ENCODE results near the gene FBXO7.

The FBXO7 gene

DNA sequence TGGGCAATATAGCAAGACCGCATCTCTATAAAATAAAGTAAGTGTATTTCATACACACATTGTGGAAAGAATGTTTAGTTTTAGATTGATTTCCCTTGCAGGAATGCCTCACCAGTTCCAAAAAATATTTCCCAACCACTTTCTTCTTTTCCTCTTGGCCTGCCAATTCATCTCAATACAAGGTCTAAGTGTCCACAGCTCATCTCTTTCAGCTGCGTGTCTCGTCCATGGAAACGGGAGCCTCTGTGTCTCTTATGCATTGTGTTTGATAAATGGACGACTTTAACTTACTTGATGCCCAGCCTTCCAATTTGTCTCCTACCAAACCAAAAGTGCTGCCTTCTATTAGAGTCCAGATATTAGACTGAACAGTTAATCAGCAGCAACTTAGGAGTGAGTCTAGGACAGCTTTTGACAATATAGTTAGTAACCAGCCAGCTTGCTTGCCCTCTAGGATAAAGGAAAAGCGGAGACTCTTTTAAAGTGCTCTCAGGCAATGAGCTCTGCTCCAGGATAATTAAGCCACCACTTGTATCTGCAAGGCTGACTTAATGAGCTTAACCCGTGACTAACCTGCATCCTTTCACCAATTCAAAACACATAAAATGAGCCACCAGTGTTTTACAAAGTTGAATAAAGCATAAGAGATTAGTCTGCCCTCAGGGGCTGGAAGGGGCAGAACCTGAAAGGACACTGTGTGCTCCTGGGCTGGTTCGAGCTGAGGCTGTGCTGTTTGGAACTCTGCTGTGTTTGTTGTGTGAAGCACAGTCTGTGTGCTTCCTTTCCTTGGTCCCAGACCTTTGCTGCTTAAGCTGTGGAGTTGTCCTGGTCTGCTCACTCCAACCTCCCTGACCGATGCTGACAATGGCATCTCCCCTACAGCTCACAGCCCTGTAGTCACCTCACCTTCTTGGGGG, 27.5 kb downstream of the FBXO7 start:
- H3K4me3 ChIP-seq (ENCODE audit: low read length), result no peak overlapping the region
- peak; percentile 58 for DNase-seq (ENCODE audit: low read depth)
- TF ChIP-seq, protein P1, sequence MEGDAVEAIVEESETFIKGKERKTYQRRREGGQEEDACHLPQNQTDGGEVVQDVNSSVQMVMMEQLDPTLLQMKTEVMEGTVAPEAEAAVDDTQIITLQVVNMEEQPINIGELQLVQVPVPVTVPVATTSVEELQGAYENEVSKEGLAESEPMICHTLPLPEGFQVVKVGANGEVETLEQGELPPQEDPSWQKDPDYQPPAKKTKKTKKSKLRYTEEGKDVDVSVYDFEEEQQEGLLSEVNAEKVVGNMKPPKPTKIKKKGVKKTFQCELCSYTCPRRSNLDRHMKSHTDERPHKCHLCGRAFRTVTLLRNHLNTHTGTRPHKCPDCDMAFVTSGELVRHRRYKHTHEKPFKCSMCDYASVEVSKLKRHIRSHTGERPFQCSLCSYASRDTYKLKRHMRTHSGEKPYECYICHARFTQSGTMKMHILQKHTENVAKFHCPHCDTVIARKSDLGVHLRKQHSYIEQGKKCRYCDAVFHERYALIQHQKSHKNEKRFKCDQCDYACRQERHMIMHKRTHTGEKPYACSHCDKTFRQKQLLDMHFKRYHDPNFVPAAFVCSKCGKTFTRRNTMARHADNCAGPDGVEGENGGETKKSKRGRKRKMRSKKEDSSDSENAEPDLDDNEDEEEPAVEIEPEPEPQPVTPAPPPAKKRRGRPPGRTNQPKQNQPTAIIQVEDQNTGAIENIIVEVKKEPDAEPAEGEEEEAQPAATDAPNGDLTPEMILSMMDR (conservative IDR thresholded peaks at IDR 0.05; ENCODE audit: low read length), result no peak

DNA sequence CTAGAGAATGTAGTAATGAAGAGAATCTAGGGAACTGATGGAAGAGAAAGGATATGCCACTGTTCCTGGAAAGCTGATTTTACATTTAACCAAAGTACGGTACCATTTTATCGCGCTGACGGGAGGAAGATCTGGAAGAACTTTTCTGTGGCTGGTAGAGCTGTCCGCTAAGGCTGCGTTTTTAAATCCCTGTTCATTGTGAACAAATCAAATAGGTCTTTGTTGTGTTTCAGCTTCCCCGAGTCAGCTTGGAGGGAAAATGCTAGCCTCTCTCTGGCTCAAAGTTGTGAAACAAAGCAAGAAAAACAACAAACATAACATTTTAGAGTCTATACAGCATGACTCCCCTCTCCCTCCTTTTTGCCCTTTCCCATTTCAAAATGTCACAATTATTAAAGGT, 34.4 kb downstream of the FBXO7 start:
- TF ChIP-seq, protein P1 (conservative IDR thresholded peaks at IDR 0.05; ENCODE audit: low read length), result no peak
- DNase-seq (ENCODE audit: low read depth), result no peak
- H3K4me3 ChIP-seq (ENCODE audit: low read length), result no peak overlapping the region

DNA sequence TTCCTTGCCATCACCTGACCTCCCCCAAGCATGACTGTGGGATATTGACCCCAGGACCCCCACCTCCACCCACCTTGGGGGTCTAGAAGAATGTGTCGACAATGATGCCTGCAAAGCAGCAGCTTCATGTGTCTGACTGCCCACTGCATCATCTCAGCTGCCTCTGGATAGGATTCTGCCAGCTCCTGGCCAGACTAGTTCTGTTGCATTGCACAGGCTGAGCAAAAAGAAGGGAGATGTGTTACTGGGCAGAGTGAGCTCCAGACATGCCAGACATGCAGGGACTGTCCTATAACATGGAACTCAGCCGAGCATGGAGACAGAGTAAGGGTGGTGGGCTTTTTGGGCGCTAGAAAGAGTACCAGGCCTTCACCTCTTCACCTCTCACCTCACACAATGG, 36.7 kb downstream of the FBXO7 start:
- H3K4me3 ChIP-seq (ENCODE audit: low read length), result no peak overlapping the region
- TF ChIP-seq, protein P1 (conservative IDR thresholded peaks at IDR 0.05; ENCODE audit: low read length), result no peak
- DNase-seq (ENCODE audit: low read depth), result no peak

DNA sequence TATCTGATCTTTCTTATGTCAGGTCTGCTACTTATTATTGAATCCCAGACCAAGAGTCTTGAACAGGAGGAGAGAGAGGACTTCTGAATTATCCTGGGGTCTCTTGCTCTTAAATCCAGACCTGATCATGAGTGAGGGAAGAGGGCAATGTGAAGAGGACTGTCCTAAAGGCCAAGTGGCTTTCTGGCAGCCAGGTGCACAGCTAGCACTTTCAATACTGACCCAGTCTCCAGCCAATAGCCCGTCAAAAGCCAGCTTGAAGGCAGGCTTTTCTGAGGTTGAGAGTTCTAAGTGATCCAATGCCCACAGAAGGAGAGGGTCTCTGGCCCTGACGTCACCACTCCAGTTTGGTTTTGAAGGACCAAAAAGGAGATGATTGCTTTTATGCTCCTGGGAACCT, 37.2 kb downstream of the FBXO7 start:
- DNase-seq (ENCODE audit: low read depth), result no peak
- no peak overlapping the region for H3K4me3 ChIP-seq (ENCODE audit: low read length)

DNA sequence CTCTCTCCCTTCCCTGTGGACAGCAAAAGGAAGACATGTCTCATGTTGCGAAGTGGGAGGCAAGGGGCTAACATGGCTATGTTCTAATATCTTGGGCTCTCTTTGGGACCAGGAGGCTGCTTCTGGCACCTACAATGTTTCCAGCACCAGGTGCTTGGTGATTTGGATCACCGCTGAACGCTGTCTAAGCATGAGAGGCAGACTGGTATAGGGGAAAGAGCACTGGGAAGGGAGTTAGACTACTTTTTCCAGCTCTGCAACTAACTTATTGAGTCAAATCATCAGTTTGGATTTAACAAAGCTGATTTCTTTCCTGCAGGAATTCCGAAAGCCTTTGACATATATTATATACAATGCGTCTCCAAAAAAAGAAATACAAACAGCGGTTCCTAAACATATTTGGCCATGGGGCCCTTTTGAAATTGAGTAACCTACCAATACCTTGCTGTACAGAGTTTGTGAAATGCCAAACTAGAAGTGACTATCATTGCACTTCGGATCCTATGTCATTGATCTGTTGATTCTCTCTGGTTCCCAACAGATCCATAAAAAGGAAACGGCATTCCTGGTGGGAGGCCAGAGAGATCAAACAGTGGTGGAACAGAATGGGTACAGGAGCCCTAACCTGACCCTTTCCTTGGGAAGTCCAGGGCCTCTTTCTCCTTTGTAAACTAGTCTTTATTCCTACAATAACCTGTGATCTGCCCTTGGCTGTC, 37.8 kb downstream of the FBXO7 start:
- TF ChIP-seq, protein P1 (conservative IDR thresholded peaks at IDR 0.05; ENCODE audit: low read length), result no peak
- no peak for DNase-seq (ENCODE audit: low read depth)
- no peak overlapping the region for H3K4me3 ChIP-seq (ENCODE audit: low read length)

More for the DNA sequence above, 37.2 kb downstream of the FBXO7 start:
- TF ChIP-seq, protein P1 (conservative IDR thresholded peaks at IDR 0.05; ENCODE audit: low read length), result no peak

DNA sequence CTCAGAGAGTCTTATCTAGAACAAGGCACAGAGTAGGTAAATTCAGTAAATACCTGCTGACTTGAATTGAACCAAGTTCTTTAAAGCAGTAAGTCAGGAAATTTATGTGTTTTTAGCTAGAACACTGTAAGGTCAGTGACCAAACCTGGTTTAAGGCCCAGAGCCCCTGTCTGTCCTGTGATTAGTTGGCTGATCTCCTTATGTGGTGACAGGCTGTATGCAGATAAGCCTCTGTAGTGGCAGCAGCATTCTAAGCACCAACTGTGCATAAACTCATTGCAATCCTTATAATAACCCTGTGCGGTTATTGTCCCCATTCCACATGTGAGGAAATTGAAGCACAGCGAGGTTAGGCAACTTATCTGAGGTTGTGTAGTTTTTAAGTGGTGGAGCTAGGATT, 40.5 kb downstream of the FBXO7 start:
- no peak overlapping the region for H3K4me3 ChIP-seq (ENCODE audit: low read length)
- DNase-seq (ENCODE audit: low read depth), result no peak
- TF ChIP-seq, protein P1 (conservative IDR thresholded peaks at IDR 0.05; ENCODE audit: low read length), result no peak

Measured in AG10803 (cell line).